Glomerular visceral epithelial cell (primary cell): ENCODE data around the gene ZMYND10.

Experiments
- DNase-seq: peaks from one replicate; pipeline ENCODE4 v3.0.0-alpha.2; 2016; ENCODE audit errors: extremely low spot score

The ZMYND10 gene

GRCh38 chr3:50347187-50347813 lies 1.8 kb upstream of the ZMYND10 start:
- DNase-seq, result peak; percentile 79

- no peak for DNase-seq
Observed at GRCh38 chr3:50345008-50345407, 524 bp downstream of the ZMYND10 start.

GRCh38 chr3:50342813-50343633 lies 2.5 kb downstream of the ZMYND10 start:
- no peak for DNase-seq

GRCh38 chr3:50341996-50342650 lies 3.4 kb downstream of the ZMYND10 start:
- DNase-seq, result no peak

- DNase-seq, result no peak
Observed at GRCh38 chr3:50341537-50341936, 4.0 kb downstream of the ZMYND10 start.

- no peak for DNase-seq
Observed at GRCh38 chr3:50340448-50341329, 4.8 kb downstream of the ZMYND10 start, which contains the start of gene RASSF1. Gene RASSF1 (minus strand): TSS chr3:50340836. CDS start chr3:50340805, 31 bp downstream.

GRCh38 chr3:50340147-50340447 lies 5.4 kb downstream of the ZMYND10 start:
- DNase-seq, result no peak

- no peak for DNase-seq
Observed at GRCh38 chr3:50339485-50340146, 5.9 kb downstream of the ZMYND10 start.

- DNase-seq, result no peak
Observed at GRCh38 chr3:50338965-50339364, 6.6 kb downstream of the ZMYND10 start.

- peak; percentile 99 for DNase-seq
Observed at GRCh38 chr3:50337175-50337861, 8.2 kb downstream of the ZMYND10 start.

GRCh38 chr3:50336452-50337174 lies 8.9 kb downstream of the ZMYND10 start:
- no peak for DNase-seq

GRCh38 chr3:50334339-50335075 lies 11.0 kb downstream of the ZMYND10 start:
- no peak for DNase-seq

- DNase-seq, result no peak
Observed at GRCh38 chr3:50333744-50334328, 11.7 kb downstream of the ZMYND10 start.

GRCh38 chr3:50331364-50331907 lies 14.1 kb downstream of the ZMYND10 start:
- no peak for DNase-seq

GRCh38 chr3:50330330-50330729 lies 15.2 kb downstream of the ZMYND10 start:
- DNase-seq, result no peak

GRCh38 chr3:50327943-50328691 lies 17.4 kb downstream of the ZMYND10 start, which contains the start of gene TUSC2:
Gene TUSC2 (minus strand): TSS chr3:50328223. CDS start chr3:50328099, 124 bp downstream.
- peak; percentile 96 for DNase-seq

- no peak for DNase-seq
Observed at GRCh38 chr3:50327129-50327528, 18.4 kb downstream of the ZMYND10 start.

GRCh38 chr3:50326182-50326541 lies 19.4 kb downstream of the ZMYND10 start:
- no peak for DNase-seq
